Esophagus muscularis mucosa (tissue), 4 donors: ENCODE measurements around the gene ARTN. TPM values are rescaled to one million over a fixed set of nuclear protein-coding genes. Genes with fewer than 3 reads are reported as not detected.

Experiments
- DNase-seq: peaks from one replicate; pipeline ENCODE4 v3.0.0-alpha.2; 2017; ENCODE audit errors: extremely low spot score
- H3K27ac ChIP-seq, 4 donors: fragments of 200-600 bp; sonication (generic); replicated peaks in 1 of 4; 1 replicate in 3 of 4; 2 replicates in 1 of 4; pipeline ENCODE4 v1.5.1; 2016 to 2019; ENCODE audit warnings: mild to moderate bottlenecking in 1 of 4
- H3K27me3 ChIP-seq, 4 donors: fragments of 200-600 bp; sonication (generic); one replicate each; pipeline versions ENCODE4 v1.5.1 to v1.6.0; 2016 to 2019
- H3K36me3 ChIP-seq, 4 donors: fragments of 200-600 bp; sonication (generic); one replicate each; pipeline ENCODE4 v1.5.1; 2016 to 2019
- H3K4me1 ChIP-seq, 4 donors: fragments of 200-600 bp; sonication (generic); one replicate each; pipeline ENCODE4 v1.5.1; 2016 to 2019
- H3K4me3 ChIP-seq, 4 donors: fragments of 200-600 bp; sonication (generic); 1 replicate in 2 of 4; 2 replicates in 2 of 4; pipeline ENCODE4 v1.5.1; 2016 to 2019; ENCODE audit warnings: mild to moderate bottlenecking in 4 of 4, moderate library complexity in 1 of 4
- H3K9me3 ChIP-seq, 4 donors: fragments of 200-600 bp; sonication (generic); 1 replicate in 3 of 4; 2 replicates in 1 of 4; pipeline ENCODE4 v1.5.1; 2016 to 2019
- EP300 ChIP-seq: sonication (generic); formaldehyde crosslinking; IDR thresholded peaks from one replicate; pipeline ENCODE4 v1.6.1; 2017; ENCODE audit warnings: antibody characterized with exemption
- POLR2A ChIP-seq: fragments of 450-650 bp; IDR thresholded peaks from one replicate; pipeline ENCODE4 v1.6.1; 2017; ENCODE audit warnings: antibody characterized with exemption, moderate library complexity, mild to moderate bottlenecking, low read depth
- POLR2AphosphoS5 ChIP-seq, 2 donors: sonication (generic); formaldehyde crosslinking; IDR thresholded peaks; one replicate each; pipeline ENCODE4 v1.6.1; 2017; ENCODE audit warnings: antibody characterized with exemption in 2 of 2
- WGBS: methylation state at CpG from one replicate; pipeline ENCODE4 v1.1.5; 2018; 5-methylcytosine and 5-hydroxymethylcytosine counted together
- intact Hi-C: fragments of 100-400 bp; cut with DNase I; formaldehyde crosslinking; loops from one replicate; pipeline ENCODE4 v1.15.1; 2023
- total RNA-seq, 4 donors: library from RNA; depleted of rRNA; stranded (reverse); fragments of >200 nt; gene quantifications; one replicate each; pipeline versions ENCODE4 v1.1.0 to v1.2.1, GENCODE V29; 2016
- TF ChIP-seq, protein P1 (sequence below), 3 experiments: fragments of 200-600 bp in 2 of 3; fragments of 450-650 bp in 1 of 3; sonication (generic) in 2 of 3; IDR thresholded peaks; one replicate each; pipeline ENCODE4 v1.5.1; 2017 to 2019; ENCODE audit warnings: antibody characterized with exemption in 3 of 3, mild to moderate bottlenecking in 2 of 3, moderate library complexity in 1 of 3

Gene ARTN
- total RNA-seq, 4 donors from 2014 or later: 0.39 to 1.1 (median 0.42) TPM; not detected in 1

DNA sequence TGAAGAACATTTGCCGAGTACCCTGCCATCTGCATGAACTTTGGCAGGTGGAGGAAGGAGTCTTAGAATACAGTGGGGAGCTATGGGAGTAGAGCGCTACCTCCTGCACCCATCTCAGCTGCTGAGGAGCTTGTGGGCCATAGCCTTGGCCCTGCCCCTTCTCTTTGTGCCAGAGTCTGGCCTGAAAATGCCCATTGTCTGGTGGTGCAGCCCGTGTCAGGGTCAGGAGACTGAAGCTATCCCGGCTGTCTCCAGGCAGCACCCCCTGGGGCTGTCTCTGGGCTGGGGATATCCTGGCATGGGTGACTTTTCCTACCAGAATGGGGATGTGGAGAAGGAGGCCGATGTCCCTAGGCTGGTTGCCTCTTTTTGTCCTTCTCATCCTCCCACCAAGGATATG is 20.4 kb downstream of the ARTN start:
- no peaks in the 10 kb centered on the region for H3K27me3 ChIP-seq
- H3K4me3 ChIP-seq: no peak overlapping the region
- WGBS: 82% methylated on average over 5 of the region's 5 CpGs
- no peak for DNase-seq
- no peaks in the 10 kb centered on the region for H3K9me3 ChIP-seq
- peaks cover 23 to 54% (median 48%) of the 10 kb centered on the region in 4 donors for H3K36me3 ChIP-seq
- no peak for TF ChIP-seq POLR2AphosphoS5 (IDR thresholded peaks at IDR 0.05)
- TF ChIP-seq POLR2A: no peak
- TF ChIP-seq EP300: no peak
- TF ChIP-seq, protein P1, sequence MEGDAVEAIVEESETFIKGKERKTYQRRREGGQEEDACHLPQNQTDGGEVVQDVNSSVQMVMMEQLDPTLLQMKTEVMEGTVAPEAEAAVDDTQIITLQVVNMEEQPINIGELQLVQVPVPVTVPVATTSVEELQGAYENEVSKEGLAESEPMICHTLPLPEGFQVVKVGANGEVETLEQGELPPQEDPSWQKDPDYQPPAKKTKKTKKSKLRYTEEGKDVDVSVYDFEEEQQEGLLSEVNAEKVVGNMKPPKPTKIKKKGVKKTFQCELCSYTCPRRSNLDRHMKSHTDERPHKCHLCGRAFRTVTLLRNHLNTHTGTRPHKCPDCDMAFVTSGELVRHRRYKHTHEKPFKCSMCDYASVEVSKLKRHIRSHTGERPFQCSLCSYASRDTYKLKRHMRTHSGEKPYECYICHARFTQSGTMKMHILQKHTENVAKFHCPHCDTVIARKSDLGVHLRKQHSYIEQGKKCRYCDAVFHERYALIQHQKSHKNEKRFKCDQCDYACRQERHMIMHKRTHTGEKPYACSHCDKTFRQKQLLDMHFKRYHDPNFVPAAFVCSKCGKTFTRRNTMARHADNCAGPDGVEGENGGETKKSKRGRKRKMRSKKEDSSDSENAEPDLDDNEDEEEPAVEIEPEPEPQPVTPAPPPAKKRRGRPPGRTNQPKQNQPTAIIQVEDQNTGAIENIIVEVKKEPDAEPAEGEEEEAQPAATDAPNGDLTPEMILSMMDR (IDR thresholded peaks at IDR 0.05): no peak
- intact Hi-C loops: no loop called here
- H3K4me1 ChIP-seq: peaks cover under 1 to 35% (median 11%) of the 10 kb centered on the region in 4 donors
- no peak overlapping the region for H3K27ac ChIP-seq

DNA sequence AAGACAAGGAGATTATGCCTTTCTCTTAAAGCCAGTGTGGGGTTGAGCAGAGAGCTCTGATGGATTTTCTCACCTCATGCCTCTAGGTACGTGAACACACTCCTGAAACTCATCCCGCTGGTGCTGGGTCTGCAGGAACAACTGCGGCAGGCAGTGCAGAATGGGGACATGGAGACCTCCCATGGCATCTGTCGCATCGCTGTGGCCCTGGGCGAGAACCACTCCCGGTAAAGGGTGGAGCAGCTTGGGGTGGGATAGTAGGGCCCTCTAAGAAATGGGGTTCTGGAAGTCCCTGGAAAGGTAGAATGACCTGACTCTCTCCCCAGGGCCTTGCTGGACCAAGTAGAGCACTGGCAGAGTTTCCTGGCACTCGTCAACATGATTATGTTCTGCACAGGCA is 22.6 kb downstream of the ARTN start:
- DNase-seq: no peak
- intact Hi-C loops: no loop called here
- Histone ChIP-seq H3K4me3 (no peak overlapping the region), H3K4me1 (peaks cover 0 to 22% (median 2%) of the 10 kb centered on the region in 4 donors), H3K27me3 (no peaks in the 10 kb centered on the region), H3K36me3 (peaks cover 23 to 58% (median 53%) of the 10 kb centered on the region in 4 donors), H3K9me3 (no peaks in the 10 kb centered on the region), H3K27ac (no peak overlapping the region)
- no peak for TF ChIP-seq EP300
- no peak for TF ChIP-seq POLR2A
- no peak for TF ChIP-seq POLR2AphosphoS5 (IDR thresholded peaks at IDR 0.05)
- TF ChIP-seq, protein P1 (IDR thresholded peaks at IDR 0.05): no peak
- 97% methylated on average over 4 of the region's 8 CpGs for WGBS

DNA sequence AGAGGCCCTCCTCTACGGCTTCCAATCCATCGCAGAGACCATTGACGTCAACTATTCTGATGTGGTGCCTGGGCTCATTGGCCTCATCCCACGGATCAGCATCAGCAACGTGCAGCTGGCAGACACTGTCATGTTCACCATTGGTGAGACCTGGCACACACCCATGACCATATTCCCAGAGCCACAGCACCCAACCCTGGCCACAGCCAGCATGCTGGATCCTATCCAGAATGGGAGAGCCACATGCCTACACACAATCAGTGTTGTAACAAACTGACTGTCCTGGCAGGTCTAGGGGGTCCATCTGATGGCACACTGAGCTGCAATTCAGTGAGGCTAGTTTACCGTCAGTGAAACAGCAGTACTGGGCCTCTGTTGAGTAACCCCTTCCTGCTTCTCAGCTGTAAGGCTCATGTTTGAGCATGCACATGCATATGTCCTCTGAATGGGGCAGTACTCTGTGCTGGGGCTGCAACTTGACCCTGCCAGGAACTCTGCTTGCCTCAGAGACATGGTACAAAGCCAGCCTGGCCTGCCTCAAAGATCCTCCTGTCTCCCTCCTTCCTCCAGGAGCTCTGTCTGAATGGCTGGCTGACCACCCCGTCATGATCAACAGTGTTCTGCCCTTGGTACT is 23.9 kb downstream of the ARTN start:
- Histone ChIP-seq H3K4me3 (no peak overlapping the region), H3K27me3 (no peaks in the 10 kb centered on the region), H3K36me3 (peaks cover 30 to 71% (median 66%) of the 10 kb centered on the region in 4 donors), H3K27ac (no peak overlapping the region), H3K9me3 (no peaks in the 10 kb centered on the region), H3K4me1 (peaks cover 0 to 16% (median 0%) of the 10 kb centered on the region in 4 donors)
- no peak for DNase-seq
- intact Hi-C loops: no loop called here
- WGBS: 93% methylated on average over 7 of the region's 7 CpGs
- no peak for TF ChIP-seq EP300
- no peak for TF ChIP-seq POLR2A
- TF ChIP-seq, protein P1 (IDR thresholded peaks at IDR 0.05): no peak
- no peak for TF ChIP-seq POLR2AphosphoS5 (IDR thresholded peaks at IDR 0.05)

DNA sequence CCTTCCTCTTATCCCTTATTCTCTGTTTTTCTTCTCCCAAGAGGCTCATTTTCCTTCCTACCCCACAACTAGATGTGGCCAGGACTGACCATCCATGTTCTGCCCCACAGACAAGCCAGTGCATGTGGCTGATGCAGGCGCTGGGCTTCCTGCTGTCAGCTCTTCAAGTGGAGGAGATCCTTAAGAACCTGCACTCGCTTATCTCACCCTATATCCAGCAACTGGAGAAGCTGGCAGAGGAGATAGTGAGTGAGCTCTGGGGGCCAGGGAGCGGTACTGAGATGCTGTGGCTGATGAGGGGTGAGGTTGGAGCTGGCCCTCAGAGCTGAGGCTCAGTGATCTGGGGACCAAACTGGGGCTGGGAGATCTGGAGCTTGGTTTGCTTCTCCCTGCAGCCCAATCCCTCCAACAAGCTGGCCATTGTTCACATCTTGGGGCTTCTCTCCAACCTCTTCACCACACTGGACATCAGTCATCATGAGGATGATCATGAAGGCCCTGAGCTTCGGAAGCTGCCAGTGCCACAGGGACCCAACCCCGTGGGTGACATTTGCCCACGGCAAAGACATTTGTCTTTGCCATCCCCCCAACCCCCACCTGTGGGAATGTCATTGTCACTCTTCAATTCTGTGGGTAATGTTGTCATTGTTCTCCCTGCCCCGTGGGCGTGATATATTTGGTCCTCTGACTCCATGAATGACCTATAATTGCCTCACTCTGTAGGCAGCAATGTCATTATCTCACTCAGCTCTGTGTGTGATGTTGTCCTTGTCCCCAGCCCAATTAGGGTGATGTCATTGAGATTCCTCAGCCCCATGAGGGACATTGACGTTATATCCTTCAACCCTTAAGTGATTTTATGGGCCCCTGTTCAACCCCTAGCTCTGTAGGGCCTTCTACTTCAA is 25.0 kb downstream of the ARTN start:
- Histone ChIP-seq H3K4me3 (no peak overlapping the region), H3K4me1 (peaks cover 0 to 6% (median 0%) of the 10 kb centered on the region in 4 donors), H3K36me3 (peaks cover 30 to 82% (median 77%) of the 10 kb centered on the region in 4 donors), H3K27me3 (no peaks in the 10 kb centered on the region), H3K27ac (no peak overlapping the region), H3K9me3 (no peaks in the 10 kb centered on the region)
- 78% methylated on average over 9 of the region's 9 CpGs for WGBS
- no peak for DNase-seq
- TF ChIP-seq POLR2A (no peak), POLR2AphosphoS5 (IDR thresholded peaks at IDR 0.05) (no peak), EP300 (no peak)
- TF ChIP-seq, protein P1 (IDR thresholded peaks at IDR 0.05): no peak
- intact Hi-C loops: no loop called here
